Upper lobe of left lung (tissue), 4 donors: ENCODE results near the gene LGALS3.
A peak's percentile ranks its signal among the peaks of the same experiment; 100 is the strongest.

Source experiments
- CTCF ChIP-seq, 6 experiments: fragments of 450-650 bp in 4 of 6; fragments of 200-600 bp in 2 of 6; sonication (generic) in 2 of 6; IDR thresholded peaks; one replicate each; pipeline ENCODE4 v1.5.1; 2016 to 2019; ENCODE audit warnings: antibody characterized with exemption in 6 of 6
- POLR2A ChIP-seq, 4 donors: fragments of 450-650 bp; IDR thresholded peaks; one replicate each; pipeline ENCODE4 v1.5.1; 2016 to 2017; ENCODE audit warnings: antibody characterized with exemption in 4 of 4, mild to moderate bottlenecking in 2 of 4

- TF ChIP-seq CTCF (IDR thresholded peaks at IDR 0.05) (no peak), POLR2A (IDR thresholded peaks at IDR 0.05) (peak in 1 of 4 donors; percentile 39)
These were observed 3.6 kb upstream of the LGALS3 start for GRCh38 chr14:55125403-55125802.
